ENCODE measurements around the gene SDK2.

GRCh38 chr17:73683771-73684170 is 39.5 kb upstream of the SDK2 start:
- TF ChIP-seq TAF1 (IDR thresholded peaks at IDR 0.05; ENCODE audit: low read depth, low read length) (no peak), POLR2A (IDR thresholded peaks at IDR 0.05; ENCODE audit: low read depth, low read length) (no peak), SPI1 (IDR thresholded peaks at IDR 0.05; ENCODE audit: low read depth, low read length) (no peak), POLR2AphosphoS5 (IDR thresholded peaks at IDR 0.05; ENCODE audit: low read depth, low read length) (no peak)
